HEK293 (cell line): Measurements from ENCODE around the gene MTMR10.
A peak's percentile ranks its signal among the peaks of the same experiment; 100 is the strongest.

ENCODE experiments used
- BCL11A ChIP-seq: fragments of 450-650 bp; formaldehyde crosslinking; IDR thresholded peaks from 2 replicates; pipeline ENCODE4 v1.5.1; 2016; ENCODE audit warnings: low read depth, missing biosample characterization, missing genetic modification characterization
- HIC1 ChIP-seq: fragments of 450-650 bp; formaldehyde crosslinking; IDR thresholded peaks from 2 replicates; pipeline ENCODE4 v1.5.1; 2016; ENCODE audit warnings: missing biosample characterization, missing genetic modification characterization
- SP7 ChIP-seq: fragments of 450-650 bp; formaldehyde crosslinking; IDR thresholded peaks from 2 replicates; pipeline ENCODE4 v1.5.1; 2016; ENCODE audit warnings: missing biosample characterization, missing genetic modification characterization
- WT1 ChIP-seq: fragments of 450-650 bp; formaldehyde crosslinking; IDR thresholded peaks from 2 replicates; pipeline ENCODE4 v1.5.1; 2016; ENCODE audit warnings: missing biosample characterization, missing genetic modification characterization
- ZBTB10 ChIP-seq: fragments of 450-650 bp; formaldehyde crosslinking; IDR thresholded peaks from 2 replicates; pipeline ENCODE4 v1.5.1; 2016; ENCODE audit warnings: missing biosample characterization, missing genetic modification characterization
- ZBTB7A ChIP-seq: fragments of 450-650 bp; formaldehyde crosslinking; IDR thresholded peaks from 2 replicates; pipeline ENCODE4 v1.5.1; 2016; ENCODE audit warnings: low read depth, missing biosample characterization, missing genetic modification characterization
- ZBTB8A ChIP-seq: fragments of 450-650 bp; formaldehyde crosslinking; IDR thresholded peaks from 2 replicates; pipeline ENCODE4 v1.5.1; 2016; ENCODE audit warnings: missing biosample characterization, missing genetic modification characterization
- ZFP3 ChIP-seq: fragments of 450-650 bp; formaldehyde crosslinking; IDR thresholded peaks from 2 replicates; pipeline ENCODE4 v1.5.1; 2016; ENCODE audit warnings: low read depth, missing biosample characterization, missing genetic modification characterization
- ZNF157 ChIP-seq: fragments of 450-650 bp; formaldehyde crosslinking; IDR thresholded peaks from 2 replicates; pipeline ENCODE4 v1.5.1; 2016; ENCODE audit warnings: missing biosample characterization, missing genetic modification characterization
- ZNF211 ChIP-seq: fragments of 450-650 bp; formaldehyde crosslinking; IDR thresholded peaks from 2 replicates; pipeline ENCODE4 v1.5.1; 2016; ENCODE audit warnings: low read depth, missing biosample characterization, missing genetic modification characterization
- ZNF274 ChIP-seq, 2 experiments: fragments of 200-500 bp in 1 of 2; fragments of 450-650 bp in 1 of 2; sonication (Bioruptor generic) in 1 of 2; formaldehyde crosslinking in 1 of 2; IDR thresholded peaks; 2 replicates each; pipeline versions ENCODE4 v1.5.1 to v1.6.1; 2014 to 2016; ENCODE audit warnings: borderline replicate concordance in 1 of 2, inconsistent platforms in 1 of 2, low read length in 1 of 2, missing biosample characterization in 1 of 2, missing genetic modification characterization in 1 of 2
- ZNF302 ChIP-seq: fragments of 450-650 bp; formaldehyde crosslinking; IDR thresholded peaks from 2 replicates; pipeline ENCODE4 v1.5.1; 2016; ENCODE audit warnings: missing biosample characterization, missing genetic modification characterization, low read depth
- ZNF335 ChIP-seq: fragments of 450-650 bp; formaldehyde crosslinking; conservative IDR thresholded peaks from 2 replicates; pipeline ENCODE4 v1.5.1; 2016; ENCODE audit warnings: missing biosample characterization, missing genetic modification characterization
- ZNF423 ChIP-seq: fragments of 450-650 bp; formaldehyde crosslinking; IDR thresholded peaks from 2 replicates; pipeline ENCODE4 v1.5.1; 2016; ENCODE audit warnings: missing biosample characterization, missing genetic modification characterization
- ZNF548 ChIP-seq: fragments of 450-650 bp; formaldehyde crosslinking; IDR thresholded peaks from 2 replicates; pipeline ENCODE4 v1.5.1; 2016; ENCODE audit warnings: missing biosample characterization, missing genetic modification characterization
- ZNF561 ChIP-seq: fragments of 450-650 bp; IDR thresholded peaks from 2 replicates; pipeline ENCODE4 v1.5.1; 2018; ENCODE audit warnings: missing biosample characterization, missing genetic modification characterization, borderline replicate concordance
- ZNF596 ChIP-seq: fragments of 450-650 bp; IDR thresholded peaks from 2 replicates; pipeline ENCODE4 v1.5.0; 2018; ENCODE audit warnings: missing biosample characterization, mild to moderate bottlenecking, missing genetic modification characterization, moderate library complexity
- ZNF621 ChIP-seq: fragments of 450-650 bp; formaldehyde crosslinking; IDR thresholded peaks from 2 replicates; pipeline ENCODE4 v1.5.1; 2017; ENCODE audit warnings: missing biosample characterization, missing genetic modification characterization
- ZNF623 ChIP-seq: fragments of 450-650 bp; formaldehyde crosslinking; IDR thresholded peaks from 2 replicates; pipeline ENCODE4 v1.5.1; 2016; ENCODE audit warnings: missing biosample characterization, missing genetic modification characterization
- ZNF626 ChIP-seq: fragments of 450-650 bp; sonication (Bioruptor Pico); formaldehyde crosslinking; IDR thresholded peaks from 2 replicates; pipeline ENCODE4 v1.5.1; 2018; ENCODE audit warnings: missing biosample characterization, missing genetic modification characterization, inconsistent platforms
- ZNF658 ChIP-seq: fragments of 450-650 bp; formaldehyde crosslinking; IDR thresholded peaks from 2 replicates; pipeline ENCODE4; 2016; ENCODE audit warnings: missing biosample characterization, missing genetic modification characterization
- ZNF670 ChIP-seq: fragments of 450-650 bp; formaldehyde crosslinking; IDR thresholded peaks from 2 replicates; pipeline ENCODE4 v1.5.1; 2016; ENCODE audit warnings: missing biosample characterization, missing genetic modification characterization, low read depth
- ZNF692 ChIP-seq: fragments of 450-650 bp; formaldehyde crosslinking; IDR thresholded peaks from 2 replicates; pipeline ENCODE4 v1.5.1; 2016; ENCODE audit warnings: missing biosample characterization, missing genetic modification characterization
- ZNF792 ChIP-seq: fragments of 450-650 bp; formaldehyde crosslinking; IDR thresholded peaks from 2 replicates; pipeline ENCODE4 v1.5.1; 2016; ENCODE audit warnings: missing biosample characterization, missing genetic modification characterization
- TF ChIP-seq, protein P1 (sequence below): fragments of 450-650 bp; formaldehyde crosslinking; IDR thresholded peaks from 2 replicates; pipeline ENCODE4 v1.5.1; 2016; ENCODE audit warnings: missing biosample characterization, missing genetic modification characterization
- TF ChIP-seq, protein P2 (sequence below): fragments of 450-650 bp; formaldehyde crosslinking; IDR thresholded peaks from 2 replicates; pipeline ENCODE4 v1.5.1; 2016; ENCODE audit warnings: missing biosample characterization, missing genetic modification characterization
- TF ChIP-seq, protein P3 (sequence below): fragments of 450-650 bp; formaldehyde crosslinking; IDR thresholded peaks from 2 replicates; pipeline ENCODE4 v1.5.1; 2016; ENCODE audit warnings: missing biosample characterization, missing genetic modification characterization

The MTMR10 gene

DNA sequence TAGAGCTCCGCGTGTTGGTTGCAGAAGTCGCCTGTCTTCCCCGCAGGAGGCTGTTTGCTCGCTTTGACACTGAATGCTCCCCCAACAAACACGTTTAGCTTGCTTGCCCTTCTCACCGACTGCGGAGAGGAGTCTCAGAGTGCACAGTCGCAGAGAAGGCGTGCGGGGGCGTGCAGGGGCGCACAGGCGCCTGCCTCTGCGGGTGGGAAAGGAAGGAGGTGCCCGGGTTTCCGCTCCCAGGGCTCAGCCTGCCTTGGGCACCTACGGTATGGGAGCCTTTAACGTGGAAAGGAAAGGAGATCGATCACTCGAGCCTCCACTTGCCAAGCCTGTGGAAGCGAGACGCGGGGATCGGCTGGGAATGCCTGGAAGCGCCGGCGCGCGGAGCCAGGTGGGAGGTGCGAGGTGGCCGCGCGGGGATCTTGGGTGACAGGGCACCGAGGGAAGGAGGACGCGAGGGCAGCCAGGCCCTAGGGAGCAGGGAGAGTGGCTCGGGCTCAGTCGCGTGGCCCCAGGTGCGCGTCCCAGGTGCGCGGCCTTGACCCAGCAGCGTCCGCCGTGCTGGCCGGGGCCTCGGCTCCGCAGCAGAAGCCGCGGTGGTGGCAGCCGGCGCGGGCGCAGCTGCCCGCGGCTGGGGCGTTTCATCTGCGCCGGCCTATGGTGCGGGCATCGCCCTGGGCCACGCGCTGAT is 87.8 kb downstream of the MTMR10 start, which contains the start of gene FAN1 (continued):
- TF ChIP-seq ZNF274 (IDR thresholded peaks at IDR 0.05; ENCODE audit: low read length) = no peak
- TF ChIP-seq ZNF274 (tag by site-specific recombination; IDR thresholded peaks at IDR 0.05; ENCODE audit: borderline replicate concordance) = no peak
- TF ChIP-seq WT1 = 0 out of 2 replicates have a peak, but pooled peaks have one; percentile 31
- peak; percentile 88; the same call in 1 of the 2 replicates for TF ChIP-seq ZNF561 (tag by site-specific recombination)
- TF ChIP-seq ZNF670 = no peak
- no peak for TF ChIP-seq ZFP3 (tag by site-specific recombination)
- no peak for TF ChIP-seq ZNF792 (tag by site-specific recombination)
- no peak for TF ChIP-seq ZNF596 (tag by site-specific recombination)
- TF ChIP-seq, protein P1, sequence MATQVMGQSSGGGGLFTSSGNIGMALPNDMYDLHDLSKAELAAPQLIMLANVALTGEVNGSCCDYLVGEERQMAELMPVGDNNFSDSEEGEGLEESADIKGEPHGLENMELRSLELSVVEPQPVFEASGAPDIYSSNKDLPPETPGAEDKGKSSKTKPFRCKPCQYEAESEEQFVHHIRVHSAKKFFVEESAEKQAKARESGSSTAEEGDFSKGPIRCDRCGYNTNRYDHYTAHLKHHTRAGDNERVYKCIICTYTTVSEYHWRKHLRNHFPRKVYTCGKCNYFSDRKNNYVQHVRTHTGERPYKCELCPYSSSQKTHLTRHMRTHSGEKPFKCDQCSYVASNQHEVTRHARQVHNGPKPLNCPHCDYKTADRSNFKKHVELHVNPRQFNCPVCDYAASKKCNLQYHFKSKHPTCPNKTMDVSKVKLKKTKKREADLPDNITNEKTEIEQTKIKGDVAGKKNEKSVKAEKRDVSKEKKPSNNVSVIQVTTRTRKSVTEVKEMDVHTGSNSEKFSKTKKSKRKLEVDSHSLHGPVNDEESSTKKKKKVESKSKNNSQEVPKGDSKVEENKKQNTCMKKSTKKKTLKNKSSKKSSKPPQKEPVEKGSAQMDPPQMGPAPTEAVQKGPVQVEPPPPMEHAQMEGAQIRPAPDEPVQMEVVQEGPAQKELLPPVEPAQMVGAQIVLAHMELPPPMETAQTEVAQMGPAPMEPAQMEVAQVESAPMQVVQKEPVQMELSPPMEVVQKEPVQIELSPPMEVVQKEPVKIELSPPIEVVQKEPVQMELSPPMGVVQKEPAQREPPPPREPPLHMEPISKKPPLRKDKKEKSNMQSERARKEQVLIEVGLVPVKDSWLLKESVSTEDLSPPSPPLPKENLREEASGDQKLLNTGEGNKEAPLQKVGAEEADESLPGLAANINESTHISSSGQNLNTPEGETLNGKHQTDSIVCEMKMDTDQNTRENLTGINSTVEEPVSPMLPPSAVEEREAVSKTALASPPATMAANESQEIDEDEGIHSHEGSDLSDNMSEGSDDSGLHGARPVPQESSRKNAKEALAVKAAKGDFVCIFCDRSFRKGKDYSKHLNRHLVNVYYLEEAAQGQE (tag by site-specific recombination) = no peak
- peak; percentile 96 for TF ChIP-seq ZNF335 (tag by site-specific recombination)
- no peak for TF ChIP-seq ZBTB7A (tag by site-specific recombination)
- TF ChIP-seq ZNF658 = no peak
- TF ChIP-seq ZNF157 (tag by site-specific recombination) = no peak
- peak; percentile 65; the same call in 1 of the 2 replicates for TF ChIP-seq ZNF423 (tag by site-specific recombination)
- peak; percentile 79 for TF ChIP-seq ZNF692 (tag by site-specific recombination)
- peak; percentile 58; the same call in 1 of the 2 replicates for TF ChIP-seq HIC1
- TF ChIP-seq ZBTB8A = peak; percentile 99
- peak; percentile 71 for TF ChIP-seq SP7 (tag by site-specific recombination)
- TF ChIP-seq ZNF626 = no peak
- TF ChIP-seq ZNF211 (tag by site-specific recombination) = no peak
- no peak for TF ChIP-seq ZNF623 (tag by site-specific recombination)
- TF ChIP-seq ZNF548 (tag by site-specific recombination) = no peak
- peak; percentile 56; the same call in 1 of the 2 replicates for TF ChIP-seq ZBTB10
- no peak for TF ChIP-seq ZNF302 (tag by site-specific recombination)
- TF ChIP-seq, protein P2, sequence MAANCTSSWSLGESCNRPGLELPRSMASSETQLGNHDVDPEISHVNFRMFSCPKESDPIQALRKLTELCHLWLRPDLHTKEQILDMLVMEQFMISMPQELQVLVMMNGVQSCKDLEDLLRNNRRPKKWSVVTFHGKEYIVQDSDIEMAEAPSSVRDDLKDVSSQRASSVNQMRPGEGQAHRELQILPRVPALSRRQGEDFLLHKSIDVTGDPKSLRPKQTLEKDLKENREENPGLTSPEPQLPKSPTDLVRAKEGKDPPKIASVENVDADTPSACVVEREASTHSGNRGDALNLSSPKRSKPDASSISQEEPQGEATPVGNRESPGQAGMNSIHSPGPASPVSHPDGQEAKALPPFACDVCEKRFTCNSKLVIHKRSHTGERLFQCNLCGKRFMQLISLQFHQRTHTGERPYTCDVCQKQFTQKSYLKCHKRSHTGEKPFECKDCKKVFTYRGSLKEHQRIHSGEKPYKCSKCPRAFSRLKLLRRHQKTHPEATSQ (tag by site-specific recombination) = peak; percentile 61; the same call in 1 of the 2 replicates
- no peak for TF ChIP-seq ZNF621 (tag by site-specific recombination)
- TF ChIP-seq, protein P3, sequence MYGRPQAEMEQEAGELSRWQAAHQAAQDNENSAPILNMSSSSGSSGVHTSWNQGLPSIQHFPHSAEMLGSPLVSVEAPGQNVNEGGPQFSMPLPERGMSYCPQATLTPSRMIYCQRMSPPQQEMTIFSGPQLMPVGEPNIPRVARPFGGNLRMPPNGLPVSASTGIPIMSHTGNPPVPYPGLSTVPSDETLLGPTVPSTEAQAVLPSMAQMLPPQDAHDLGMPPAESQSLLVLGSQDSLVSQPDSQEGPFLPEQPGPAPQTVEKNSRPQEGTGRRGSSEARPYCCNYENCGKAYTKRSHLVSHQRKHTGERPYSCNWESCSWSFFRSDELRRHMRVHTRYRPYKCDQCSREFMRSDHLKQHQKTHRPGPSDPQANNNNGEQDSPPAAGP = 0 out of 2 replicates have a peak, but pooled peaks have one; percentile 17
- TF ChIP-seq BCL11A = no peak
